Mammary epithelial cell (primary cell): ENCODE results near the gene RADX.

Experiments used
- CTCF ChIP-seq, 2 donors: IDR thresholded peaks in 1 of 2; conservative IDR thresholded peaks in 1 of 2; 2 replicates each; pipeline ENCODE4 v1.5.1; 2011 to 2012; ENCODE audit warnings: inconsistent platforms in 2 of 2, low read length in 2 of 2, mild to moderate bottlenecking in 2 of 2, control low read depth in 1 of 2, low read depth in 1 of 2; ENCODE audit not compliant: insufficient read depth in 1 of 2; ENCODE audit errors: extremely low read depth in 1 of 2
- EZH2 ChIP-seq: IDR thresholded peaks from 2 replicates; pipeline ENCODE4 v1.6.1; 2012; ENCODE audit warnings: low read length, inconsistent platforms, borderline replicate concordance

- TF ChIP-seq EZH2 (no peak), CTCF (conservative IDR thresholded peaks at IDR 0.05 in 1 of 2, IDR thresholded peaks at IDR 0.05 in 1 of 2; ENCODE audit: extremely low read depth in 1 of 2, insufficient read depth in 1 of 2, low read depth in 1 of 2, low read length in 2 of 2) (no peak)
Measured at GRCh38 chrX:106698693-106699092, 86.9 kb downstream of the RADX start.
